CD4-positive, alpha-beta T cell treated with Interferon alpha-2 for 1 hour (primary cell): ENCODE measurements around the gene RPL7A.
"Not testable (repeated sequence)": the region's sequence is repeated elsewhere in the genome, so short reads cannot be mapped to it uniquely, and the experiment has no call there.

Source experiments
- DNase-seq, 2 donors: peaks; one replicate each; pipeline ENCODE4 v3.0.0-alpha.2; 2020 to 2022

Gene RPL7A

GRCh38 chr9:133329306-133330156 lies 18.5 kb upstream of the RPL7A start:
- not testable (repeated sequence) for DNase-seq

GRCh38 chr9:133331221-133331620 lies 16.8 kb upstream of the RPL7A start:
- no peak for DNase-seq

GRCh38 chr9:133331641-133332380 lies 16.2 kb upstream of the RPL7A start:
- DNase-seq: no peak

- DNase-seq: no peak
Measured at GRCh38 chr9:133332381-133332730, 15.7 kb upstream of the RPL7A start.

GRCh38 chr9:133333011-133333410 lies 15.0 kb upstream of the RPL7A start:
- DNase-seq: no peak

GRCh38 chr9:133333566-133333965 lies 14.5 kb upstream of the RPL7A start:
- DNase-seq: no peak

GRCh38 chr9:133334161-133334560 lies 13.9 kb upstream of the RPL7A start:
- DNase-seq: no peak

GRCh38 chr9:133334888-133335287 lies 13.1 kb upstream of the RPL7A start:
- not testable (repeated sequence) for DNase-seq

GRCh38 chr9:133335924-133336811 lies 11.8 kb upstream of the RPL7A start, which contains the start of gene SURF6:
SURF6 (minus strand) TSS chr9:133336188; CDS start chr9:133336132, 56 bp downstream.
- peak; percentile 88 to 94 for DNase-seq

- DNase-seq: no peak
Measured at GRCh38 chr9:133339641-133340040, 8.4 kb upstream of the RPL7A start.

GRCh38 chr9:133340256-133340655 lies 7.8 kb upstream of the RPL7A start:
- DNase-seq: no peak

- DNase-seq: no peak
Measured at GRCh38 chr9:133340916-133341315, 7.1 kb upstream of the RPL7A start.

GRCh38 chr9:133341369-133342068 lies 6.5 kb upstream of the RPL7A start:
- peak in 1 of 2 donors; percentile 29 for DNase-seq

GRCh38 chr9:133342069-133342406 lies 6.0 kb upstream of the RPL7A start:
- DNase-seq: no peak

GRCh38 chr9:133342570-133342969 lies 5.4 kb upstream of the RPL7A start:
- no peak for DNase-seq

- DNase-seq: no peak
Measured at GRCh38 chr9:133344071-133344470, 3.9 kb upstream of the RPL7A start.

- DNase-seq: no peak
Measured at GRCh38 chr9:133344979-133345378, 3.0 kb upstream of the RPL7A start.

- DNase-seq: no peak
Measured at GRCh38 chr9:133345596-133345995, 2.4 kb upstream of the RPL7A start.

GRCh38 chr9:133346021-133346785 lies 1.8 kb upstream of the RPL7A start:
- no peak for DNase-seq

GRCh38 chr9:133347515-133347984 lies 468 bp upstream of the RPL7A start:
- peak; percentile 50 to 62 for DNase-seq

- no peak for DNase-seq
Measured at GRCh38 chr9:133348718-133349573, 928 bp downstream of the RPL7A start.
